Liver (tissue), 9 donors: Measurements from ENCODE around the gene SERPING1. TPM values are rescaled to one million over a fixed set of nuclear protein-coding genes. Genes with fewer than 3 reads are reported as not detected.

Experiments
- DNase-seq: peaks from one replicate; pipeline ENCODE4 v3.0.0-alpha.2; 2017; ENCODE audit warnings: low spot score
- H3K27ac ChIP-seq, 2 donors: one replicate each; pipeline ENCODE4 v1.7.0; 2013; ENCODE audit warnings: inconsistent platforms in 2 of 2, low read length in 2 of 2, control low read depth in 1 of 2, low read depth in 1 of 2, mild to moderate bottlenecking in 1 of 2
- H3K27me3 ChIP-seq, 4 donors: one replicate each; pipeline versions ENCODE4 v1.6.1 to v1.7.0; 2013; ENCODE audit warnings: low read length in 3 of 4, inconsistent platforms in 1 of 4, mild to moderate bottlenecking in 1 of 4, moderate library complexity in 1 of 4; ENCODE audit not compliant: control insufficient read depth in 4 of 4, insufficient read depth in 4 of 4
- H3K36me3 ChIP-seq, 4 donors: one replicate each; pipeline versions ENCODE4 v1.6.1 to v1.7.0; 2013; ENCODE audit warnings: low read length in 3 of 4, mild to moderate bottlenecking in 3 of 4, low read depth in 1 of 4, moderate library complexity in 1 of 4; ENCODE audit not compliant: control insufficient read depth in 4 of 4, insufficient read depth in 3 of 4
- H3K4me1 ChIP-seq, 4 donors: one replicate each; pipeline versions ENCODE4 v1.6.1 to v1.7.0; 2013; ENCODE audit warnings: low read length in 3 of 4, mild to moderate bottlenecking in 3 of 4, moderate library complexity in 1 of 4; ENCODE audit not compliant: control insufficient read depth in 4 of 4, insufficient read depth in 4 of 4
- H3K4me3 ChIP-seq, 3 donors: one replicate each; pipeline versions ENCODE4 v1.6.1 to v1.7.0; 2013; ENCODE audit warnings: low read length in 3 of 3, control low read depth in 1 of 3, low read depth in 1 of 3, mild to moderate bottlenecking in 1 of 3
- H3K9ac ChIP-seq, 2 donors: one replicate each; pipeline ENCODE4 v1.7.0; 2013; ENCODE audit warnings: low read length in 2 of 2, mild to moderate bottlenecking in 2 of 2, moderate library complexity in 2 of 2, control low read depth in 1 of 2, low read depth in 1 of 2
- H3K9me3 ChIP-seq, 4 donors: one replicate each; pipeline versions ENCODE4 v1.6.1 to v1.7.0; 2013; ENCODE audit warnings: low read length in 3 of 4; ENCODE audit not compliant: control insufficient read depth in 4 of 4
- EGR1 ChIP-seq, 2 donors: IDR thresholded peaks; 2 replicates each; pipeline ENCODE4 v1.6.1; 2016 to 2018; ENCODE audit warnings: antibody characterized with exemption in 2 of 2, low read depth in 2 of 2
- FOXA1 ChIP-seq: IDR thresholded peaks from 2 replicates; pipeline ENCODE4 v1.6.1; 2016; ENCODE audit warnings: antibody characterized with exemption
- FOXA2 ChIP-seq: IDR thresholded peaks from 2 replicates; pipeline ENCODE4 v1.6.1; 2016; ENCODE audit warnings: antibody characterized with exemption
- GABPA ChIP-seq, 2 donors: IDR thresholded peaks in 1 of 2; conservative IDR thresholded peaks in 1 of 2; 2 replicates each; pipeline ENCODE4 v1.6.1; 2016; ENCODE audit warnings: antibody characterized with exemption in 2 of 2, mild to moderate bottlenecking in 1 of 2, moderate library complexity in 1 of 2
- HNF4A ChIP-seq, 2 donors: conservative IDR thresholded peaks; 2 replicates each; pipeline ENCODE4 v1.6.1; 2016; ENCODE audit warnings: antibody characterized with exemption in 2 of 2, mild to moderate bottlenecking in 2 of 2
- HNF4G ChIP-seq: IDR thresholded peaks from 2 replicates; pipeline ENCODE4 v1.6.1; 2016; ENCODE audit warnings: antibody characterized with exemption
- JUND ChIP-seq, 2 donors: IDR thresholded peaks; 2 replicates each; pipeline ENCODE4 v1.6.1; 2016; ENCODE audit warnings: antibody characterized with exemption in 2 of 2
- NR2F2 ChIP-seq: IDR thresholded peaks from 2 replicates; pipeline ENCODE4 v1.6.1; 2016; ENCODE audit warnings: antibody characterized with exemption
- RAD21 ChIP-seq, 2 donors: IDR thresholded peaks; 2 replicates each; pipeline ENCODE4 v1.6.1; 2016; ENCODE audit warnings: antibody characterized with exemption in 2 of 2, mild to moderate bottlenecking in 2 of 2
- RXRA ChIP-seq, 2 donors: IDR thresholded peaks; 2 replicates each; pipeline ENCODE4 v1.6.1; 2017 to 2018; ENCODE audit warnings: antibody characterized with exemption in 2 of 2, mild to moderate bottlenecking in 1 of 2
- SP1 ChIP-seq: IDR thresholded peaks from 2 replicates; pipeline ENCODE4 v1.6.1; 2018; ENCODE audit warnings: antibody characterized with exemption, mild to moderate bottlenecking
- TAF1 ChIP-seq: conservative IDR thresholded peaks from 2 replicates; pipeline ENCODE4 v1.6.1; 2016; ENCODE audit warnings: antibody characterized with exemption, mild to moderate bottlenecking
- YY1 ChIP-seq: IDR thresholded peaks from 2 replicates; pipeline ENCODE4 v1.6.1; 2016; ENCODE audit warnings: antibody characterized with exemption, mild to moderate bottlenecking
- WGBS: extraction: QIAGEN DNeasy Blood & Tissue Kit; methylation state at CpG from one replicate; pipeline ENCODE4 v1.1.7; 2013; 5-methylcytosine and 5-hydroxymethylcytosine counted together
- polyA plus RNA-seq, 2 donors: library from polyadenylated mRNA; stranded (reverse) in 1 of 2; unstranded in 1 of 2; fragments of 200-250 nt in 1 of 2; fragments of >200 nt in 1 of 2; fragmentation: Nextera tagmentation in 1 of 2; extraction: Ambion mirVana in 1 of 2; gene quantifications; one replicate each; pipeline versions ENCODE4 v1.2.1 to v1.2.3, GENCODE V29; 2013 to 2015
- total RNA-seq, 2 donors: library from RNA; depleted of rRNA; stranded (reverse); fragments of >200 nt; gene quantifications; one replicate each; pipeline ENCODE4 v1.2.3, GENCODE V29; 2014
- TF ChIP-seq, protein P1 (sequence below): IDR thresholded peaks from 2 replicates; pipeline ENCODE4 v1.6.1; 2016; ENCODE audit warnings: antibody characterized with exemption, mild to moderate bottlenecking
- TF ChIP-seq, protein P2 (sequence below): IDR thresholded peaks from 2 replicates; pipeline ENCODE4 v1.6.1; 2016; ENCODE audit warnings: antibody characterized with exemption
- TF ChIP-seq, protein P3 (sequence below): IDR thresholded peaks from 2 replicates; pipeline ENCODE4 v1.6.1; 2016; ENCODE audit warnings: antibody characterized with exemption
- TF ChIP-seq, protein P4 (sequence below): IDR thresholded peaks from 2 replicates; pipeline ENCODE4 v1.6.1; 2016; ENCODE audit warnings: antibody characterized with exemption
- TF ChIP-seq, protein P5 (sequence below): fragments of 150-350 bp; IDR thresholded peaks from 2 replicates; pipeline ENCODE4 v1.5.1; 2017; ENCODE audit warnings: improper control_type of control experiment, low read depth, low read length; ENCODE audit not compliant: missing input control
- donor health status: healthy.
- donor health status: healthy.
- donor health status: healthy.
- donor health status: healthy.
- donor health status: healthy.

Gene SERPING1
- total and polyA plus RNA-seq, 4 donors: 235 to 2,911 (median 1,514) TPM

DNA sequence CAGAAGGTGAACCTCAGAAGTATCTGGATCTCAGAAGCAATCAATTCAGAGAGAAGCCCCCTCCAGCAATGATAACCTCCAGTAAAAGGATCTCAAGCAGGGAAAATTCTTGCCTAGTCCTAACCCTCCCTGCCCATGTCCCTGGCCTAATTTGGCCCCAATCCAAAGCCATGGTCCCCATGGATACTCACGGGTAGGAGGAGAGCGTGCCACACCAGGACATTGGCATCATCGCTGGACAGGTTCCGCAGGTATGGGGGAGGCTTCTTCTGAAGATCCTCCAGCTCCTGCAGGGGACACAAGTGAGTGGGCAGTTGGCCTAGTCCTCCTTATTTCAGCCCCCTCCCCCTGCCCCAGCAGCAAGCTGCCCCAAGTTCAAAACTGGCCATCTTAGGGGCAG lies 37.3 kb upstream of the SERPING1 start:
- no peak overlapping the region for H3K27ac ChIP-seq
- 92% methylated on average over 4 of the region's 4 CpGs for WGBS
- DNase-seq: no peak
- H3K36me3 ChIP-seq: peaks cover 0 to 39% (median 14%) of the 10 kb centered on the region in 4 donors
- no peaks in the 10 kb centered on the region for H3K27me3 ChIP-seq
- no peak overlapping the region for H3K9ac ChIP-seq
- TF ChIP-seq RAD21 (IDR thresholded peaks at IDR 0.05) (no peak), EGR1 (IDR thresholded peaks at IDR 0.05; ENCODE audit: low read depth in 2 of 2) (no peak), TAF1 (no peak), HNF4A (conservative IDR thresholded peaks at IDR 0.05) (no peak), HNF4G (no peak), RXRA (IDR thresholded peaks at IDR 0.05) (no peak), GABPA (IDR thresholded peaks at IDR 0.05 in 1 of 2, conservative IDR thresholded peaks at IDR 0.05 in 1 of 2) (no peak), SP1 (no peak), NR2F2 (no peak), FOXA1 (no peak), JUND (IDR thresholded peaks at IDR 0.05) (no peak), FOXA2 (no peak), YY1 (no peak)
- TF ChIP-seq, protein P1, sequence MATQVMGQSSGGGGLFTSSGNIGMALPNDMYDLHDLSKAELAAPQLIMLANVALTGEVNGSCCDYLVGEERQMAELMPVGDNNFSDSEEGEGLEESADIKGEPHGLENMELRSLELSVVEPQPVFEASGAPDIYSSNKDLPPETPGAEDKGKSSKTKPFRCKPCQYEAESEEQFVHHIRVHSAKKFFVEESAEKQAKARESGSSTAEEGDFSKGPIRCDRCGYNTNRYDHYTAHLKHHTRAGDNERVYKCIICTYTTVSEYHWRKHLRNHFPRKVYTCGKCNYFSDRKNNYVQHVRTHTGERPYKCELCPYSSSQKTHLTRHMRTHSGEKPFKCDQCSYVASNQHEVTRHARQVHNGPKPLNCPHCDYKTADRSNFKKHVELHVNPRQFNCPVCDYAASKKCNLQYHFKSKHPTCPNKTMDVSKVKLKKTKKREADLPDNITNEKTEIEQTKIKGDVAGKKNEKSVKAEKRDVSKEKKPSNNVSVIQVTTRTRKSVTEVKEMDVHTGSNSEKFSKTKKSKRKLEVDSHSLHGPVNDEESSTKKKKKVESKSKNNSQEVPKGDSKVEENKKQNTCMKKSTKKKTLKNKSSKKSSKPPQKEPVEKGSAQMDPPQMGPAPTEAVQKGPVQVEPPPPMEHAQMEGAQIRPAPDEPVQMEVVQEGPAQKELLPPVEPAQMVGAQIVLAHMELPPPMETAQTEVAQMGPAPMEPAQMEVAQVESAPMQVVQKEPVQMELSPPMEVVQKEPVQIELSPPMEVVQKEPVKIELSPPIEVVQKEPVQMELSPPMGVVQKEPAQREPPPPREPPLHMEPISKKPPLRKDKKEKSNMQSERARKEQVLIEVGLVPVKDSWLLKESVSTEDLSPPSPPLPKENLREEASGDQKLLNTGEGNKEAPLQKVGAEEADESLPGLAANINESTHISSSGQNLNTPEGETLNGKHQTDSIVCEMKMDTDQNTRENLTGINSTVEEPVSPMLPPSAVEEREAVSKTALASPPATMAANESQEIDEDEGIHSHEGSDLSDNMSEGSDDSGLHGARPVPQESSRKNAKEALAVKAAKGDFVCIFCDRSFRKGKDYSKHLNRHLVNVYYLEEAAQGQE: no peak
- TF ChIP-seq, protein P2, sequence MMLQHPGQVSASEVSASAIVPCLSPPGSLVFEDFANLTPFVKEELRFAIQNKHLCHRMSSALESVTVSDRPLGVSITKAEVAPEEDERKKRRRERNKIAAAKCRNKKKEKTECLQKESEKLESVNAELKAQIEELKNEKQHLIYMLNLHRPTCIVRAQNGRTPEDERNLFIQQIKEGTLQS: no peak
- TF ChIP-seq, protein P3, sequence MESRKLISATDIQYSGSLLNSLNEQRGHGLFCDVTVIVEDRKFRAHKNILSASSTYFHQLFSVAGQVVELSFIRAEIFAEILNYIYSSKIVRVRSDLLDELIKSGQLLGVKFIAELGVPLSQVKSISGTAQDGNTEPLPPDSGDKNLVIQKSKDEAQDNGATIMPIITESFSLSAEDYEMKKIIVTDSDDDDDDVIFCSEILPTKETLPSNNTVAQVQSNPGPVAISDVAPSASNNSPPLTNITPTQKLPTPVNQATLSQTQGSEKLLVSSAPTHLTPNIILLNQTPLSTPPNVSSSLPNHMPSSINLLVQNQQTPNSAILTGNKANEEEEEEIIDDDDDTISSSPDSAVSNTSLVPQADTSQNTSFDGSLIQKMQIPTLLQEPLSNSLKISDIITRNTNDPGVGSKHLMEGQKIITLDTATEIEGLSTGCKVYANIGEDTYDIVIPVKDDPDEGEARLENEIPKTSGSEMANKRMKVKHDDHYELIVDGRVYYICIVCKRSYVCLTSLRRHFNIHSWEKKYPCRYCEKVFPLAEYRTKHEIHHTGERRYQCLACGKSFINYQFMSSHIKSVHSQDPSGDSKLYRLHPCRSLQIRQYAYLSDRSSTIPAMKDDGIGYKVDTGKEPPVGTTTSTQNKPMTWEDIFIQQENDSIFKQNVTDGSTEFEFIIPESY: no peak
- TF ChIP-seq, protein P4, sequence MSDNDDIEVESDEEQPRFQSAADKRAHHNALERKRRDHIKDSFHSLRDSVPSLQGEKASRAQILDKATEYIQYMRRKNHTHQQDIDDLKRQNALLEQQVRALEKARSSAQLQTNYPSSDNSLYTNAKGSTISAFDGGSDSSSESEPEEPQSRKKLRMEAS: no peak
- TF ChIP-seq, protein P5, sequence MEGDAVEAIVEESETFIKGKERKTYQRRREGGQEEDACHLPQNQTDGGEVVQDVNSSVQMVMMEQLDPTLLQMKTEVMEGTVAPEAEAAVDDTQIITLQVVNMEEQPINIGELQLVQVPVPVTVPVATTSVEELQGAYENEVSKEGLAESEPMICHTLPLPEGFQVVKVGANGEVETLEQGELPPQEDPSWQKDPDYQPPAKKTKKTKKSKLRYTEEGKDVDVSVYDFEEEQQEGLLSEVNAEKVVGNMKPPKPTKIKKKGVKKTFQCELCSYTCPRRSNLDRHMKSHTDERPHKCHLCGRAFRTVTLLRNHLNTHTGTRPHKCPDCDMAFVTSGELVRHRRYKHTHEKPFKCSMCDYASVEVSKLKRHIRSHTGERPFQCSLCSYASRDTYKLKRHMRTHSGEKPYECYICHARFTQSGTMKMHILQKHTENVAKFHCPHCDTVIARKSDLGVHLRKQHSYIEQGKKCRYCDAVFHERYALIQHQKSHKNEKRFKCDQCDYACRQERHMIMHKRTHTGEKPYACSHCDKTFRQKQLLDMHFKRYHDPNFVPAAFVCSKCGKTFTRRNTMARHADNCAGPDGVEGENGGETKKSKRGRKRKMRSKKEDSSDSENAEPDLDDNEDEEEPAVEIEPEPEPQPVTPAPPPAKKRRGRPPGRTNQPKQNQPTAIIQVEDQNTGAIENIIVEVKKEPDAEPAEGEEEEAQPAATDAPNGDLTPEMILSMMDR: no peak
- no peaks in the 10 kb centered on the region for H3K9me3 ChIP-seq
- no peak overlapping the region for H3K4me3 ChIP-seq
- peaks cover 0 to 10% (median 5%) of the 10 kb centered on the region in 4 donors for H3K4me1 ChIP-seq
